Lung (tissue), 12 donors: ENCODE results near the gene UBE2I. TPM values are rescaled to one million over a fixed set of nuclear protein-coding genes. Genes with fewer than 3 reads are reported as not detected.

Experiments
- ATAC-seq: fragments of 200-7000 bp; cut with Tn5 transposase; one replicate; pipeline ENCODE4 v1.9.1; 2020; ENCODE audit warnings: moderate number of reproducible peaks; ENCODE audit not compliant: insufficient read depth, low FRiP score
- DNase-seq, 3 donors: peaks; one replicate each; pipeline ENCODE4 v3.0.0-alpha.2; 2013 to 2017
- H3K27ac ChIP-seq, 2 donors: one replicate each; pipeline ENCODE4 v1.5.1; 2013; ENCODE audit warnings: mild to moderate bottlenecking in 2 of 2, moderate library complexity in 2 of 2, control low read depth in 1 of 2, inconsistent platforms in 1 of 2, low read depth in 1 of 2, low read length in 1 of 2
- H3K27me3 ChIP-seq, 3 donors: one replicate each; pipeline ENCODE4 v1.5.1; 2013; ENCODE audit warnings: low read length in 2 of 3; ENCODE audit not compliant: control insufficient read depth in 3 of 3, insufficient read depth in 3 of 3
- H3K36me3 ChIP-seq, 4 donors: one replicate each; pipeline ENCODE4 v1.5.1; 2013; ENCODE audit warnings: low read length in 4 of 4, mild to moderate bottlenecking in 1 of 4, moderate library complexity in 1 of 4; ENCODE audit not compliant: control insufficient read depth in 4 of 4, insufficient read depth in 4 of 4
- H3K4me1 ChIP-seq, 5 donors: one replicate each; pipeline ENCODE4 v1.5.1; 2013; ENCODE audit warnings: low read length in 5 of 5, mild to moderate bottlenecking in 2 of 5, moderate library complexity in 1 of 5; ENCODE audit not compliant: control insufficient read depth in 5 of 5, insufficient read depth in 5 of 5
- H3K4me3 ChIP-seq: one replicate; pipeline ENCODE4 v1.5.1; 2013; ENCODE audit warnings: mild to moderate bottlenecking, control low read depth, moderate library complexity
- H3K9ac ChIP-seq, 2 donors: one replicate each; pipeline ENCODE4 v1.5.1; 2013; ENCODE audit warnings: low read length in 2 of 2, control low read depth in 1 of 2; ENCODE audit not compliant: insufficient read depth in 1 of 2
- H3K9me3 ChIP-seq, 4 donors: one replicate each; pipeline ENCODE4 v1.5.1; 2013; ENCODE audit warnings: low read length in 3 of 4, mild to moderate bottlenecking in 1 of 4, moderate library complexity in 1 of 4; ENCODE audit not compliant: control insufficient read depth in 4 of 4, insufficient read depth in 3 of 4
- WGBS, 2 donors: extraction: QIAGEN DNeasy Blood & Tissue Kit; methylation state at CpG; one replicate each; pipeline ENCODE4 v1.1.7; 2013; 5-methylcytosine and 5-hydroxymethylcytosine counted together
- polyA plus RNA-seq, 2 donors: library from polyadenylated mRNA; stranded (reverse); fragments of 200-250 nt; gene quantifications; one replicate each; pipeline ENCODE4 v1.2.1, GENCODE V29; 2013
- total RNA-seq, 2 donors: library from RNA; depleted of rRNA in 1 of 2; stranded (reverse); fragments of >200 nt in 1 of 2; gene quantifications; one replicate each; pipeline ENCODE4 v1.2.1, GENCODE V29; 2014 to 2021
- TF ChIP-seq, protein P1 (sequence below): IDR thresholded peaks from 2 replicates; pipeline ENCODE4 v1.5.1; 2012; ENCODE audit warnings: mild to moderate bottlenecking; ENCODE audit errors: control extremely low read depth, extremely low read depth
- donor health status: control.
- donor health status: control.
- donor health status: Bipolar disorder and iron deficiency.
- donor health status: healthy.
- donor health status: DM: yes; HTN: yes; CAD: no.

The UBE2I gene
- total and polyA plus RNA-seq, 4 donors, result 63.9 to 96.8 (median 81.5) TPM

DNA sequence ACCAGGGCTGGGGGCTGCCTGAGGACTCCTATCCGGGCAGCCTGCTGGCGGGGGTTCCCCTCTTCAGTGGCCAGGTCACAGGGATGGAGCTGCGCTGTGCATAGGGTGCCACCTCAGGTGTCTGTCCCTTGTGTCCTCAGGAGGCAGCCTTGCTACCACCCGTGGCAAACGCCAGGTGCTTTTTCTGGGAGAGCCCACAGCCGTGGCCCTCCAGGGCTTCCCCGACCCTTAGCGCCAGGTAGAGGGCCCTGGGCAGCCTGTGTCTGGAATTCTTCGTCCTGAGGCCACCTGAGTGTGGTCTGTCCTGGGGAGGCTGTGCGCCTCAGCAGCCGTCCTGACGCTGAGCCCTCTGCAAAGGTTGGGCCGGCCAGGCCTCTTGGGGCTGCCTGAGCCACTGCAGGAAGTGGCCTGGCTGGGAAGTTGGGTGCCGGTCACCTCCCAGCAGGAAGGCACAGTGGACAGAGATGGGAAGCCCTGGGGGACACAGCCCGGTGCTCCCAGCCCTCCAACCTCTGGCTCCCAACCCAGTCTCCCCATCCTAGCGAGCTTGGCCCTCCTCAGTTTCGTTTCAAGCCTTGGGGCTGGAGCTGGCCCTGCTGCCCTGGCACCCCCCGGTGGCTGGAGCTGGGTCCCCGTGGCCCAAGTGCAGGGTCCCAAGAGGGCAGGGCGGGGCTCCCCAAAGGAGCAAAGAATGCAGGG is 16.4 kb downstream of the UBE2I start:
- no peak overlapping the region for H3K27ac ChIP-seq
- no peak for DNase-seq
- no peak overlapping the region for H3K9ac ChIP-seq
- peaks cover 0 to 5% (median 0%) of the 10 kb centered on the region in 4 donors for H3K9me3 ChIP-seq
- 76 to 77% methylated on average over 19 to 20 of the region's 20 CpGs for WGBS, 2 donors
- ATAC-seq, result no peak
- no peak overlapping the region for H3K4me3 ChIP-seq
- no peaks in the 10 kb centered on the region for H3K27me3 ChIP-seq
- H3K4me1 ChIP-seq, result no peaks in the 10 kb centered on the region
- H3K36me3 ChIP-seq, result peaks cover 6 to 42% (median 11%) of the 10 kb centered on the region in 4 donors
- TF ChIP-seq, protein P1, sequence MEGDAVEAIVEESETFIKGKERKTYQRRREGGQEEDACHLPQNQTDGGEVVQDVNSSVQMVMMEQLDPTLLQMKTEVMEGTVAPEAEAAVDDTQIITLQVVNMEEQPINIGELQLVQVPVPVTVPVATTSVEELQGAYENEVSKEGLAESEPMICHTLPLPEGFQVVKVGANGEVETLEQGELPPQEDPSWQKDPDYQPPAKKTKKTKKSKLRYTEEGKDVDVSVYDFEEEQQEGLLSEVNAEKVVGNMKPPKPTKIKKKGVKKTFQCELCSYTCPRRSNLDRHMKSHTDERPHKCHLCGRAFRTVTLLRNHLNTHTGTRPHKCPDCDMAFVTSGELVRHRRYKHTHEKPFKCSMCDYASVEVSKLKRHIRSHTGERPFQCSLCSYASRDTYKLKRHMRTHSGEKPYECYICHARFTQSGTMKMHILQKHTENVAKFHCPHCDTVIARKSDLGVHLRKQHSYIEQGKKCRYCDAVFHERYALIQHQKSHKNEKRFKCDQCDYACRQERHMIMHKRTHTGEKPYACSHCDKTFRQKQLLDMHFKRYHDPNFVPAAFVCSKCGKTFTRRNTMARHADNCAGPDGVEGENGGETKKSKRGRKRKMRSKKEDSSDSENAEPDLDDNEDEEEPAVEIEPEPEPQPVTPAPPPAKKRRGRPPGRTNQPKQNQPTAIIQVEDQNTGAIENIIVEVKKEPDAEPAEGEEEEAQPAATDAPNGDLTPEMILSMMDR, result no peak

DNA sequence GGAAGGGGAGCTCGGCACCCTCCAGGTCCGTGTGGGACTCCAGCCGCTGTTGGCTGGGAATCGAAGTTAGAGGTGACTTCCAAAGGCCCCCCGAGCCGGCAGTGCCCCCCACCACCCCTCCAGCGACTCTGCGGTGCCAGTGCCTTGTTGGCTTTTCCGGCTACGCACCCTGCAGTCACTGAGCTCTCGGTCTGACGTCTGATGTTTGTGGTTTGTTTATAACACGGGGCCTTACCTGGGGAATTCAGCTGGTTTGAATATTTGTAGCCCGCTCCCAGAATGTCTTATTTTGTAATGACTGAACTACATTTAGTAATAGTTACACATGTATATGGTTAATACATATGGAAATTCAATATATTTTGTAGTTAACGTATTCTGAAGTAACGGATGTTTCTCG is 17.0 kb downstream of the UBE2I start:
- TF ChIP-seq, protein P1, result no peak
- Histone ChIP-seq H3K27me3 (peaks cover 0 to 2% (median 0%) of the 10 kb centered on the region in 3 donors), H3K4me1 (peaks cover 0 to 2% (median 1%) of the 10 kb centered on the region in 5 donors), H3K36me3 (peaks cover 6 to 37% (median 9%) of the 10 kb centered on the region in 4 donors), H3K9ac (no peak overlapping the region), H3K27ac (no peak overlapping the region), H3K9me3 (peaks cover 0 to 5% (median 0%) of the 10 kb centered on the region in 4 donors), H3K4me3 (no peak overlapping the region)
- DNase-seq (no peak), ATAC-seq (no peak)
- WGBS, 2 donors, result 76 to 82% methylated on average over 17 of the region's 17 CpGs

DNA sequence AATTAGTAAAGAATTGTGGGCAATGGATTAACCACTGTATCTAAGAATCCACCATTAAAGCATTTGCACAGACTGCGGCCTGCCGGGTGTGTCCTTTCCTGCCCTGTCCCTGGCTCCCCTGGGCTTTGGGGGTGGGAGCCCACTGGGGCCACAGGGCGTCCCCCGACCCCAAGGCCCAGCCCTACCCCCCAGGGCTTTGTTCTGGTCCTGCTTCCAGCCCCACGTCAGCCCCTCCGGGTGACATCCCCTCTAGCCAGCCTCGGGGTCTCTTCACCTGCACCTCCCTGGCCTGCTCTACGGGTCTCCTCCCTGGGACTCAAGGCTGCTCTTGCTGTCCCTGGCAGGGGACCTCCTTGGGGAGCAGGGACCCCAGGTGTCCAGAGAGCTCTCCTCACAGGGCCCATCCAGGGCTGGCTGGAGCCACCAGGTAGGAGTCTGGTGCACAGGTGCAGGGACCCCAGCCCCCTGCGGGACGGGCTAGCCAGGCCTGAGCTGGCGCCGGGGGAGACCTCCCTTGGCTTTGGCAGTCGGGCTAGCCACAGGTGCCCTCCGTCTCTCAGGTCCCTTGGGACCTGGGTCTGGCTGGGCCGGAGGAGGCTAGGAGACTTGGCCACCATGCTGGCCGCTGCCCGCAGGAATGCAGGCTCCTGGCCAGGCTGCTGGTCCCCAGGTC is 17.6 kb downstream of the UBE2I start:
- DNase-seq (no peak), ATAC-seq (no peak)
- TF ChIP-seq, protein P1, result no peak
- Histone ChIP-seq H3K9me3 (peaks cover 0 to 5% (median 0%) of the 10 kb centered on the region in 4 donors), H3K9ac (no peak overlapping the region), H3K4me3 (no peak overlapping the region), H3K36me3 (peaks cover 4 to 32% (median 6%) of the 10 kb centered on the region in 4 donors), H3K4me1 (peaks cover 0 to 9% (median 8%) of the 10 kb centered on the region in 5 donors), H3K27ac (no peak overlapping the region), H3K27me3 (peaks cover 0 to 8% (median 5%) of the 10 kb centered on the region in 3 donors)
- 79 to 81% methylated on average over 17 of the region's 17 CpGs for WGBS, 2 donors
